Esophagus muscularis mucosa (tissue), 4 donors: ENCODE data around the gene TOMT.

ENCODE experiments used
- EP300 ChIP-seq: sonication (generic); formaldehyde crosslinking; IDR thresholded peaks from one replicate; pipeline ENCODE4 v1.6.1; 2017; ENCODE audit warnings: antibody characterized with exemption
- POLR2AphosphoS5 ChIP-seq, 2 donors: sonication (generic); formaldehyde crosslinking; IDR thresholded peaks; one replicate each; pipeline ENCODE4 v1.6.1; 2017; ENCODE audit warnings: antibody characterized with exemption in 2 of 2
- TF ChIP-seq, protein P1 (sequence below), 3 experiments: fragments of 200-600 bp in 2 of 3; fragments of 450-650 bp in 1 of 3; sonication (generic) in 2 of 3; IDR thresholded peaks; one replicate each; pipeline ENCODE4 v1.5.1; 2017 to 2019; ENCODE audit warnings: antibody characterized with exemption in 3 of 3, mild to moderate bottlenecking in 2 of 3, moderate library complexity in 1 of 3

GRCh38 chr11:72124046-72124445 lies 18.3 kb downstream of the TOMT start:
- TF ChIP-seq, protein P1, sequence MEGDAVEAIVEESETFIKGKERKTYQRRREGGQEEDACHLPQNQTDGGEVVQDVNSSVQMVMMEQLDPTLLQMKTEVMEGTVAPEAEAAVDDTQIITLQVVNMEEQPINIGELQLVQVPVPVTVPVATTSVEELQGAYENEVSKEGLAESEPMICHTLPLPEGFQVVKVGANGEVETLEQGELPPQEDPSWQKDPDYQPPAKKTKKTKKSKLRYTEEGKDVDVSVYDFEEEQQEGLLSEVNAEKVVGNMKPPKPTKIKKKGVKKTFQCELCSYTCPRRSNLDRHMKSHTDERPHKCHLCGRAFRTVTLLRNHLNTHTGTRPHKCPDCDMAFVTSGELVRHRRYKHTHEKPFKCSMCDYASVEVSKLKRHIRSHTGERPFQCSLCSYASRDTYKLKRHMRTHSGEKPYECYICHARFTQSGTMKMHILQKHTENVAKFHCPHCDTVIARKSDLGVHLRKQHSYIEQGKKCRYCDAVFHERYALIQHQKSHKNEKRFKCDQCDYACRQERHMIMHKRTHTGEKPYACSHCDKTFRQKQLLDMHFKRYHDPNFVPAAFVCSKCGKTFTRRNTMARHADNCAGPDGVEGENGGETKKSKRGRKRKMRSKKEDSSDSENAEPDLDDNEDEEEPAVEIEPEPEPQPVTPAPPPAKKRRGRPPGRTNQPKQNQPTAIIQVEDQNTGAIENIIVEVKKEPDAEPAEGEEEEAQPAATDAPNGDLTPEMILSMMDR (IDR thresholded peaks at IDR 0.05), result no peak
- TF ChIP-seq POLR2AphosphoS5 (IDR thresholded peaks at IDR 0.05) (no peak), EP300 (no peak)
